Tibial nerve (tissue), 3 donors: ENCODE results near the gene CEP85L.

Experiments
- POLR2A ChIP-seq, 2 donors: fragments of 450-650 bp; IDR thresholded peaks; one replicate each; pipeline ENCODE4 v1.6.1; 2017; ENCODE audit warnings: antibody characterized with exemption in 2 of 2, mild to moderate bottlenecking in 2 of 2, moderate library complexity in 2 of 2
- TF ChIP-seq, protein P1 (sequence below), 5 experiments: fragments of 200-600 bp in 3 of 5; fragments of 450-650 bp in 2 of 5; sonication (generic) in 3 of 5; IDR thresholded peaks; one replicate each; pipeline ENCODE4 v1.5.1; 2016 to 2019; ENCODE audit warnings: antibody characterized with exemption in 5 of 5, mild to moderate bottlenecking in 3 of 5, moderate library complexity in 2 of 5

DNA sequence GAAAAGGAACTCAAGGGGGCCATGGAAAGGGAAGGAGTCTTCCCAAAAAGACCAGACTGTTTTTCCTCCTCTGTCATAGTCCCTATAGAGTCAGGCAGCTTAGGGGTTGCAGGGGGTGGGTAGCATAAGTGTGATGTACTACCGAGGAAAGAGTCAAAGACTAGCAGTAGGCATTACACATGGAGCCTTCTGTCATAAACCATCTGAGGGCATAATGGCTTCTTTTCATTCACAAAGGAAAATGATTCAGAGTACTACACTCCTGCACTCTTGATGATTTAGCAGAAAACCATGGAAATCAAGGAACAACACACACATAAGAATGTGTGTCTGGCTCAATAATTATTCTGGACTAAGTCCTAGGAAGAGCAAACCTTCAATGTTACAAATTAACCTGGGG is 88.4 kb downstream of the CEP85L start:
- TF ChIP-seq, protein P1, sequence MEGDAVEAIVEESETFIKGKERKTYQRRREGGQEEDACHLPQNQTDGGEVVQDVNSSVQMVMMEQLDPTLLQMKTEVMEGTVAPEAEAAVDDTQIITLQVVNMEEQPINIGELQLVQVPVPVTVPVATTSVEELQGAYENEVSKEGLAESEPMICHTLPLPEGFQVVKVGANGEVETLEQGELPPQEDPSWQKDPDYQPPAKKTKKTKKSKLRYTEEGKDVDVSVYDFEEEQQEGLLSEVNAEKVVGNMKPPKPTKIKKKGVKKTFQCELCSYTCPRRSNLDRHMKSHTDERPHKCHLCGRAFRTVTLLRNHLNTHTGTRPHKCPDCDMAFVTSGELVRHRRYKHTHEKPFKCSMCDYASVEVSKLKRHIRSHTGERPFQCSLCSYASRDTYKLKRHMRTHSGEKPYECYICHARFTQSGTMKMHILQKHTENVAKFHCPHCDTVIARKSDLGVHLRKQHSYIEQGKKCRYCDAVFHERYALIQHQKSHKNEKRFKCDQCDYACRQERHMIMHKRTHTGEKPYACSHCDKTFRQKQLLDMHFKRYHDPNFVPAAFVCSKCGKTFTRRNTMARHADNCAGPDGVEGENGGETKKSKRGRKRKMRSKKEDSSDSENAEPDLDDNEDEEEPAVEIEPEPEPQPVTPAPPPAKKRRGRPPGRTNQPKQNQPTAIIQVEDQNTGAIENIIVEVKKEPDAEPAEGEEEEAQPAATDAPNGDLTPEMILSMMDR (IDR thresholded peaks at IDR 0.05) = no peak
- TF ChIP-seq POLR2A (IDR thresholded peaks at IDR 0.05) = no peak
